K562 (cell line): ENCODE results near the gene ZACN. TPM values are rescaled to one million over a fixed set of nuclear protein-coding genes. Genes with fewer than 3 reads are reported as not detected.

Experiments
- ATAC-seq: fragments of 200-7000 bp; cut with Tn5 transposase; 3 replicates; pipeline ENCODE4 v1.9.1; 2020; ENCODE audit warnings: moderate library complexity
- BruUV-seq: library from RNA; stranded (reverse); fragments of 400-500 nt; replicated peaks from 2 replicates; lab custom pipeline; 2021; lab: Mats Ljungman, UMichigan
- CTCF ChIA-PET: fragments of 300-600 bp; formaldehyde crosslinking; extraction: SDS; loops from one replicate; lab custom pipeline; 2021; ENCODE audit warnings: low intra/inter-chr PET ratio; lab: Yijun Ruan, JAX
- POLR2A ChIA-PET: fragments of 300-600, 350-650 bp; sonication (Branson Sonifier 250); formaldehyde crosslinking; extraction: SDS; loops from one replicate; lab custom pipeline; 2021; ENCODE audit warnings: antibody characterized with exemption, inconsistent platforms; lab: Yijun Ruan, JAX
- DNase-seq, 4 experiments: peaks; one replicate each; pipeline versions ENCODE4 v3.0.0 to v3.0.0-alpha.2; 2011 to 2018; ENCODE audit warnings: low spot score in 3 of 4, mixed read lengths in 3 of 4; ENCODE audit errors: extremely low read depth in 1 of 4
- FAIRE-seq: peaks from 2 replicates; lab custom pipeline; 2011; peaks lifted over from hg19 to GRCh38; lab: Jason Lieb, UNC
- H2AFZ ChIP-seq: 2 replicates; pipeline ENCODE4 v1.6.0; 2011; ENCODE audit warnings: low read depth, low read length, control low read depth, inconsistent platforms
- H3K27ac ChIP-seq: fragments of 200-600 bp; 3 replicates; pipeline ENCODE4 v1.8.0; 2011; ENCODE audit warnings: low read depth, mild to moderate bottlenecking, control low read depth, inconsistent platforms, low read length, moderate library complexity, mixed read lengths; ENCODE audit errors: extremely low read depth
- H3K27me3 ChIP-seq, 2 experiments: fragments of 300-600 bp in 1 of 2; 2 replicates in 1 of 2; 3 replicates in 1 of 2; pipeline versions ENCODE4 v1.6.0 to v1.8.0; 2011; ENCODE audit warnings: inconsistent platforms in 2 of 2, low read length in 2 of 2, mild to moderate bottlenecking in 1 of 2, mixed read lengths in 1 of 2, moderate library complexity in 1 of 2; ENCODE audit not compliant: control insufficient read depth in 2 of 2, insufficient read depth in 2 of 2
- H3K36me3 ChIP-seq: fragments of 300-600 bp; 3 replicates; pipeline ENCODE4 v1.8.0; 2011; ENCODE audit warnings: mild to moderate bottlenecking, low read length, inconsistent platforms; ENCODE audit not compliant: control insufficient read depth, insufficient read depth
- H3K4me1 ChIP-seq, 2 experiments: fragments of 200-600 bp in 1 of 2; replicated peaks in 1 of 2; 2 replicates in 1 of 2; 3 replicates in 1 of 2; pipeline versions ENCODE4 v1.5.1 to v1.8.0; 2011; ENCODE audit warnings: inconsistent platforms in 2 of 2, low read length in 2 of 2, mild to moderate bottlenecking in 1 of 2, mixed read lengths in 1 of 2, moderate library complexity in 1 of 2; ENCODE audit not compliant: control insufficient read depth in 2 of 2, insufficient read depth in 2 of 2
- H3K4me2 ChIP-seq: 2 replicates; pipeline ENCODE4 v1.6.1; 2011; ENCODE audit warnings: low read length, control low read depth, inconsistent platforms, mixed read lengths; ENCODE audit not compliant: insufficient read depth
- H3K4me3 ChIP-seq: fragments of 200-600 bp; sonication (generic), shearing (Covaris generic); 2 replicates; pipeline ENCODE4 v1.5.1; 2016; ENCODE audit warnings: control low read depth, inconsistent platforms
- H3K79me2 ChIP-seq: fragments of 200-600 bp; 3 replicates; pipeline ENCODE4 v1.8.0; 2011; ENCODE audit warnings: low read length, inconsistent platforms; ENCODE audit not compliant: control insufficient read depth, insufficient read depth
- H3K9ac ChIP-seq, 2 experiments: 2 replicates each; pipeline versions ENCODE4 v1.6.0 to v1.6.1; 2011; ENCODE audit warnings: low read depth in 2 of 2, low read length in 2 of 2, control low read depth in 1 of 2, inconsistent platforms in 1 of 2, mild to moderate bottlenecking in 1 of 2, mixed read lengths in 1 of 2; ENCODE audit not compliant: insufficient read depth in 1 of 2
- H3K9me1 ChIP-seq: one replicate; pipeline ENCODE4 v1.6.0; 2011; ENCODE audit warnings: inconsistent platforms, mild to moderate bottlenecking, low read length, moderate library complexity; ENCODE audit not compliant: control insufficient read depth, insufficient read depth
- H3K9me3 ChIP-seq: replicated peaks from 2 replicates; pipeline ENCODE4 v1.5.1; 2011; ENCODE audit warnings: low read depth, low read length, inconsistent platforms; ENCODE audit not compliant: control insufficient read depth, insufficient read depth
- H4K20me1 ChIP-seq: replicated peaks from 2 replicates; pipeline ENCODE4 v1.6.1; 2011; ENCODE audit warnings: low read length, inconsistent platforms, mixed read lengths; ENCODE audit not compliant: control insufficient read depth, insufficient read depth
- BCOR ChIP-seq: fragments of 450-650 bp; IDR thresholded peaks from 2 replicates; pipeline ENCODE4 v1.6.1; 2016
- IRF1 ChIP-seq: sonication (generic); formaldehyde crosslinking; IDR thresholded peaks from 2 replicates; pipeline ENCODE4 v1.8.0; 2022; ENCODE audit warnings: missing genetic modification reagents, mild to moderate bottlenecking, borderline replicate concordance
- L3MBTL2 ChIP-seq: fragments of 450-650 bp; IDR thresholded peaks from 2 replicates; pipeline ENCODE4 v1.6.1; 2016; ENCODE audit warnings: mild to moderate bottlenecking, moderate library complexity
- PML ChIP-seq: IDR thresholded peaks from 2 replicates; pipeline ENCODE4 v1.6.1; 2012; ENCODE audit warnings: low read length, inconsistent platforms
- RBM25 ChIP-seq: fragments of 200-400 bp; formaldehyde crosslinking; IDR thresholded peaks from 2 replicates; pipeline ENCODE4 v1.6.1; 2018; ENCODE audit warnings: low read length, low read depth, moderate library complexity; ENCODE audit not compliant: severe bottlenecking
- SIRT6 ChIP-seq: IDR thresholded peaks from one replicate; pipeline ENCODE4 v1.6.1; 2012; ENCODE audit warnings: low read depth, mild to moderate bottlenecking, control low read depth, inconsistent platforms, low read length, moderate library complexity
- SP2 ChIP-seq: IDR thresholded peaks from 2 replicates; pipeline ENCODE4 v1.6.1; 2011; ENCODE audit warnings: mild to moderate bottlenecking, low read depth, low read length, moderate library complexity; ENCODE audit not compliant: poor library complexity, severe bottlenecking; ENCODE audit errors: extremely low read depth
- ZNF121 ChIP-seq: sonication (generic); formaldehyde crosslinking; conservative IDR thresholded peaks from 2 replicates; pipeline ENCODE4 v1.8.0; 2022; ENCODE audit warnings: missing genetic modification reagents
- ZNF512 ChIP-seq: IDR thresholded peaks from 2 replicates; pipeline ENCODE4 v1.6.1; 2016; ENCODE audit warnings: missing genetic modification characterization, missing compliant biosample characterization
- WGBS: fragments of 100-300 bp; shearing (Covaris generic); methylation state at CpG from one replicate; pipeline ENCODE4 v1.1.6; 2016; ENCODE audit warnings: low coverage, mixed read lengths; ENCODE audit not compliant: insufficient coverage; ENCODE audit errors: missing lambda C conversion rate; 5-methylcytosine and 5-hydroxymethylcytosine counted together
- in situ Hi-C: fragments of 300-500 bp; cut with MboI; formaldehyde crosslinking; loops from 4 replicates; pipeline ENCODE4 v1.15.0; 2018; ENCODE audit warnings: inconsistent platforms, mixed read lengths
- intact Hi-C: fragments of 100-400 bp; cut with micrococcal nuclease; formaldehyde crosslinking; loops from 2 replicates; pipeline ENCODE4 v1.14.2; 2022
- polyA plus RNA-seq, 8 experiments: library from polyadenylated mRNA; depleted of rRNA in 4 of 8; stranded (reverse) in 5 of 8; unstranded in 3 of 8; fragments of >200 nt; fragmentation: Nextera tagmentation in 2 of 8; fragmentation: Illumina TruSeq in 1 of 8; extraction: Ambion mirVana in 2 of 8; extraction: Trizol in 1 of 8; gene quantifications; 2 replicates each; pipeline versions ENCODE4 v1.2.1 to v1.2.3, GENCODE V29; 2011 to 2014; ENCODE audit warnings: inconsistent platforms in 1 of 8, missing spikeins in 1 of 8
- total RNA-seq, 7 experiments: library from RNA; depleted of rRNA in 6 of 7; stranded (reverse); fragments of >200 nt in 6 of 7; fragmentation: Illumina TruSeq in 2 of 7; extraction: Trizol in 2 of 7; gene quantifications; 2 replicates each; pipeline versions ENCODE4 v1.2.1 to v1.2.3, GENCODE V29; 2011 to 2021; ENCODE audit warnings: low replicate concordance in 1 of 7

Gene ZACN
- total and polyA plus RNA-seq, 9 of the 15 experiments (the other 6 are each of a cell fraction or from before 2014, with no cell fraction given): 0.07 TPM; not detected in 8

- Histone ChIP-seq H4K20me1 (no peaks in the 10 kb centered on the region), H3K9me3 (no peaks in the 10 kb centered on the region), H3K4me1 (no peaks in the 10 kb centered on the region), H3K36me3 (no peaks in the 10 kb centered on the region), H3K27me3 (no peaks in the 10 kb centered on the region), H3K9me1 (no peaks in the 10 kb centered on the region), H3K4me3 (no peak overlapping the region)
- 29% methylated on average over 7 of the region's 7 CpGs for WGBS
- no peak for FAIRE-seq
- TF ChIP-seq RBM25: peak; percentile 66
- TF ChIP-seq BCOR: peak; percentile 24; the same call in 1 of the 2 replicates
- no peak for TF ChIP-seq IRF1 (CRISPR knock-in tag)
- no peak for TF ChIP-seq L3MBTL2
- TF ChIP-seq ZNF121: peak; percentile 91
- TF ChIP-seq ZNF512 (tag): no peak
- no peak for TF ChIP-seq SP2
- no peak for TF ChIP-seq PML
- no peak for TF ChIP-seq SIRT6
- TF ChIP-seq, all 486 proteins: peak for 3
- Histone ChIP-seq H3K27ac (no peak overlapping the region), H3K79me2 (no peaks in the 10 kb centered on the region), H2AFZ (no peak overlapping the region), H3K4me2 (no peak overlapping the region), H3K9ac (no peak overlapping the region)
- ATAC-seq (no peak), DNase-seq (no peak)
- no TSS peak for BruUV-seq
- intact Hi-C loops: no loop called here
- in situ Hi-C loops: no loop called here
- POLR2A ChIA-PET: interaction anchor here (0.7 to 1.0 kb wide), 2 partner anchors 35 to 173 kb away, joined by 3 read pairs; no protein-coding TSS in a partner anchor
- CTCF ChIA-PET: no interaction called here
Observed at GRCh38 chr17:76115138-76115754, 36.3 kb downstream of the ZACN start.
